ENCODE data around the gene TRABD2B. TPM values are rescaled to one million over a fixed set of nuclear protein-coding genes. Genes with fewer than 3 reads are reported as not detected.
A peak's percentile ranks its signal among the peaks of the same experiment; 100 is the strongest.

The TRABD2B gene
- total RNA-seq, 1 donor from 2014 or later: 6.7 TPM

- H3K27ac Mint-ChIP-seq: no peak overlapping the region
- no peak for TF ChIP-seq CTCF (conservative IDR thresholded peaks at IDR 0.05)
- H3K9me3 Mint-ChIP-seq: no peaks in the 10 kb centered on the region
- no peak for DNase-seq (ENCODE audit: extremely low spot score, unreplicated experiment)
- no peak overlapping the region for H3K4me3 Mint-ChIP-seq
- H3K36me3 Mint-ChIP-seq: no peaks in the 10 kb centered on the region
- H3K27me3 Mint-ChIP-seq: peaks cover 42% of the 10 kb centered on the region
- peaks cover 18% of the 10 kb centered on the region for H3K4me1 Mint-ChIP-seq (ENCODE audit: unreplicated experiment)
Observed at GRCh38 chr1:48000883-48001282, 3.7 kb upstream of the TRABD2B start.

- TF ChIP-seq CTCF (conservative IDR thresholded peaks at IDR 0.05): no peak
- Mint-ChIP-seq H3K27me3 (peaks cover 59% of the 10 kb centered on the region), H3K9me3 (no peaks in the 10 kb centered on the region), H3K27ac (no peak overlapping the region), H3K4me1 (ENCODE audit: unreplicated experiment) (peaks cover 20% of the 10 kb centered on the region), H3K4me3 (no peak overlapping the region), H3K36me3 (no peaks in the 10 kb centered on the region)
- no peak for DNase-seq (ENCODE audit: extremely low spot score, unreplicated experiment)
Observed at GRCh38 chr1:47999097-47999496, 1.9 kb upstream of the TRABD2B start.

- no peak for TF ChIP-seq CTCF (conservative IDR thresholded peaks at IDR 0.05)
- DNase-seq (ENCODE audit: extremely low spot score, unreplicated experiment): no peak
- Mint-ChIP-seq H3K9me3 (no peaks in the 10 kb centered on the region), H3K4me3 (peak overlapping the region; percentile 84), H3K36me3 (no peaks in the 10 kb centered on the region), H3K27ac (no peak overlapping the region), H3K4me1 (ENCODE audit: unreplicated experiment) (peaks cover 19% of the 10 kb centered on the region), H3K27me3 (peaks cover 65% of the 10 kb centered on the region)
Observed at GRCh38 chr1:47998396-47998990, 1.3 kb upstream of the TRABD2B start.

- TF ChIP-seq CTCF (conservative IDR thresholded peaks at IDR 0.05): no peak
- Mint-ChIP-seq H3K4me1 (ENCODE audit: unreplicated experiment) (peaks cover 31% of the 10 kb centered on the region), H3K9me3 (no peaks in the 10 kb centered on the region), H3K36me3 (no peaks in the 10 kb centered on the region), H3K4me3 (peak overlapping the region; percentile 86), H3K27ac (peak overlapping the region; percentile 4), H3K27me3 (peaks cover 71% of the 10 kb centered on the region)
- no peak for DNase-seq (ENCODE audit: extremely low spot score, unreplicated experiment)
Observed at GRCh38 chr1:47996406-47997226, 569 bp downstream of the TRABD2B start.

GRCh38 chr1:47996060-47996405, 1.2 kb downstream of the TRABD2B start:
- peak overlapping the region; percentile 86 for H3K4me3 Mint-ChIP-seq
- peaks cover 36% of the 10 kb centered on the region for H3K4me1 Mint-ChIP-seq (ENCODE audit: unreplicated experiment)
- peaks cover 73% of the 10 kb centered on the region for H3K27me3 Mint-ChIP-seq
- no peak for DNase-seq (ENCODE audit: extremely low spot score, unreplicated experiment)
- peak overlapping the region; percentile 4 for H3K27ac Mint-ChIP-seq
- H3K9me3 Mint-ChIP-seq: no peaks in the 10 kb centered on the region
- H3K36me3 Mint-ChIP-seq: peaks cover under 1% of the 10 kb centered on the region
- TF ChIP-seq CTCF (conservative IDR thresholded peaks at IDR 0.05): no peak

All from type B pancreatic cell (in vitro differentiated cells).